Caki2 (cell line): Measurements from ENCODE around the gene PLAU. TPM values are rescaled to one million over a fixed set of nuclear protein-coding genes. Genes with fewer than 3 reads are reported as not detected.
"Not testable (repeated sequence)": the region's sequence is repeated elsewhere in the genome, so short reads cannot be mapped to it uniquely, and the experiment has no call there.

Experiments
- DNase-seq: peaks from one replicate; pipeline ENCODE4 v3.0.0-alpha.2; 2015; ENCODE audit warnings: low read depth
- in situ Hi-C: cut with HindIII; loops from 2 replicates; pipeline ENCODE4 v1.10.0; 2016; ENCODE audit warnings: low sequenced_read_pairs, low pct_unique_long_range_greater_than_20kb, mixed read lengths
- total RNA-seq: library from RNA; depleted of rRNA; stranded (reverse); fragments of >200 nt; shearing (Covaris generic); gene quantifications from 2 replicates; pipeline ENCODE4 v1.2.3, GENCODE V29; 2014; ENCODE audit warnings: low replicate concordance

Gene PLAU
- total RNA-seq, 1 experiment from 2014 or later: 31.4 TPM

DNA sequence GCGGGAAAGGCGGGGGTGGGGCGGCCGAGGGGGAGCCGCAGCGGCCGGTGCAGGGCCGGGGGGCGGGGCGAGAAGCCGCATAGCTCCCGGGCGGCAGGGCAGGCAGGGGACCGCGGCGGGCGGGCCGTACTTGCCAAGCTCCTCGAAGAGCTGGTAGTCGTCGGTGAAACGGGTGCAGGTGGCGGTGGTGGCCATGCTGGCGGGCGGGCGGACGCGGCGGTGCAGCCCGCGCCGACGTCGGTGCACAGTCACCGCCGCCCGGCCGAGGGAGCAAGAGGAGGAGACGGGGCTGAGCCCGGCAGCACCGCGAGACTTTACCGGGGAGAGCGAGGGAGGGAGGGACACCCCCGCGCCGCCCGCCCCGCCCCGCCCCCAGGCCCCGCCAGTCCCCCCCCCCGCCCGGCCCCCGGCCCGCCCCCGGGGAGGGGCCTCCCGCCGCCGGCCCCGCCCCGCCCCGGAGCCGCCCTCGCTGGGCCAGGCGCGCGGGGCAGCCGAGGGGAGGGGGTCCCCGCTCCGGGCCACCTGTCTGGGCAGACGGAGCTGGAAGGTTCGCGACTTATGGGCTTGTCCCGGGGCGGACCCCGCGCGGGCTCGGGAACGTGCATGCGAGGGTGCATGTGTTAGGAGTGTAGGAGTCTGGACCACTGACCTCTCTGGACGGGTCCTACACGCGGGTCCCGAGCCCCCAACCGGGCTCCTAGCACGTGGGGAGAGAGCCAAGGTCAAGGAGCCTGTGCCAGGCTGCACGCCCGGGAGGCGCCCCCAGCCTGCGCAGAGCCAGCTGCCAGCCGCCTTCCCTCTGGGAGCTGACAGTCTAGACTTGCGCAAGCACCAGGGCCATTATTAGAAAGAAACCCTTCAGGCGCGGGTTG is 36.4 kb upstream of the PLAU start, which contains the start of gene CAMK2G:
Gene CAMK2G, minus strand, starts transcription at position 289 of the 872 bp plus-strand sequence. Its CDS starts 94 bp downstream, at position 195.
- in situ Hi-C loops: no loop called here
- DNase-seq: peak; percentile 77

DNA sequence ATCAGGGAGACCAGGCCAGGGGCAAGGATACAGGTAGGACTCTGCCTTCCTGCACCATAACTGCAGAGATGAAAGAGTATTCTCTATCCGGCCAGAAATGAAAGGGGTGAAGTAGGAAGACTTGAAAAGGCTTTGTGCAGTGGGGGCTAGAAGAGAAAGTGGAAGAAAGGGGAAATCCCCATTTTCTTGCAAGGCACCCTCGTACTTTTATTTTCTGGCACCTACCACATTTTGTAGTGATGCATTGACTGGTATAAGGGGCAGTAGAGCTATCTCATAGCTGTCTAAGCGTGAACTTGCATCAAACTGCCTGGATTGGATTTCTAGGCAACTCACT is 35.8 kb upstream of the PLAU start:
- DNase-seq: no peak
- in situ Hi-C loops: no loop called here

DNA sequence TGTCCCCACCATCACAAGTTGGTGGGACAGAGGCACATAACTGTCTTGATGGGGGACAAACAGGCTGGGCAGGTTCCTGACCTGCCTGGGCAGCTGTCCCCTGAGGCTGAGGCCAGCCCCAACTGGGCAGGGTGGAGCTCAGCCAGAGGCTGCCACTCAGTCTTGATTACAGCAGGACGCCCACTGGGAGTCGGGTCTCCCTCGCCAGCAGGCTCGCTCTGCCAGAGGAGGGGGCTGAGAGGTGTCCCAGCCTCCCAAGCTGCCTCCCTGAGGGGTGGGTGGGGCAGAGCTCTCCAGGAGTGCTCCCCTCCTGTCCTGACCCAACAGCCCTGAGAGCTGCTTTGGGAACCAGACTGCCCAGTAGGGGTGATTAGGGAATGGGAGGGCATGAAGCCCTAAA is 34.8 kb upstream of the PLAU start:
- no peak for DNase-seq
- in situ Hi-C loops: no loop called here

DNA sequence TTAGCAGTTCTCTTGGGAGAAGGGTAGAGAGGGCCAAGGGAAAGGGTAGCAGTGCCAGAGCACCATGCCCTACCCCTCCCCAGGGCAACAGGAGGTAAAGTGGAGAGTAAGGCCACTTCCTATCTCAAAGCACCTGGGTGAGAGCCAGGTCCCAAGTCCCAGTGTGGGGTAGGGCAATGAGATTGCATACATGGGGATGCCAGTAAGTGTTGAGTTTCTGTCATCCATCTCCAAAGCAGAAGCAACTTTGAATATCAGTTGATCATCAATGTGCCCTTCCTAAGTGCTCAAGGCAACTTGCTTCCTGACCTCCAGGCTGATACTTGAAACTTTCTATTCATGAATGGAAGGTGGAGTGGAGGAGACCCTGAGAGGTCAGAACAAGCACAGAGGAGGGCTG is 34.4 kb upstream of the PLAU start:
- no peak for DNase-seq
- in situ Hi-C loops: no loop called here

DNA sequence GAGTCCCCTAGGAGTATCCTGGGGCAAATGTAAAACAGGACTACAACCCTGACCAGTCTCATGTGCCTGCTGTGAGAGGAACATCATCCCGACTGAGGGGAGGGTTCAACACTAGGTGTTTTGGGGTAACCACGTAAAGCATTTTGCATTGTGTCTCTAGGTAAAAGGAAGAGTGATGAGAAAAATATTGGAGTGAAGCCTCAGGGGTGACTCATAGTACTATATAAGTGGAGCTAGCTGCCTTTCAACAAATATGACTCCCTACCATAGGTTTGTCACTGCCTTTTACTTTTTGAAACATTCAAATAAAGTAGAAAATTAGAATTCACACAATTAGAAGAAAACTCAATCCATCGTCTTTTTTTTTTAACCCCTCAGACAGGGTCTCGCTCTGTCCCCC is 34.0 kb upstream of the PLAU start:
- in situ Hi-C loops: no loop called here
- DNase-seq: no peak

DNA sequence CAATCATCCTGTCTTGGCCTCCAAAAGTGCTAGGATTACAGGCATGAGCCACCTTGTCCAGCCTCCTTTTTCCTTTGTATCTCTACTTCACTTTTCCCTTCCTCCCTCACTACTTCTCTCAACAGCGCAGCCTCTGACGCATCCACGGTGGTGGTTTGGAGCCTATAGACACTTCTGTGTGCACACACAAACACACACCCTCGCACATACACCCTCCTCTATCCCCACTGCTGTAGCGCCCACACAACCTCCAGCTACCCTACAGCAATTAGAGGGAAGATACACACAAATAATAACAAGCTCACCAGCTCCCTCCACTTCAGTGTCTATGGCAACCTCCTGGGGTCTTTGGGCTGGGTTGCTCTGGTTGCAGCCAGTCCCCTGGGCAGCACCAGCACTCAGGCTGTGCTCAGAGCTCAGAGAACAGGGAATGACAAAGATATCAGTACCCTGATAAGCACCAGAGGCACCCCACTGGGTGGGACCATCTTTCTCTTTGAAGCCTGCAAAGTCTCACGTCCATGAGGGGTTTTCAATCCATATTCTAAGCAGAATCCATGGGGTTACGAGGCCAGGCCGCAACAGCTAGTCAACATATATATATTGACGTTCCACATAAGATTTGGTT is 33.3 kb upstream of the PLAU start:
- in situ Hi-C loops: no loop called here
- DNase-seq: no peak

DNA sequence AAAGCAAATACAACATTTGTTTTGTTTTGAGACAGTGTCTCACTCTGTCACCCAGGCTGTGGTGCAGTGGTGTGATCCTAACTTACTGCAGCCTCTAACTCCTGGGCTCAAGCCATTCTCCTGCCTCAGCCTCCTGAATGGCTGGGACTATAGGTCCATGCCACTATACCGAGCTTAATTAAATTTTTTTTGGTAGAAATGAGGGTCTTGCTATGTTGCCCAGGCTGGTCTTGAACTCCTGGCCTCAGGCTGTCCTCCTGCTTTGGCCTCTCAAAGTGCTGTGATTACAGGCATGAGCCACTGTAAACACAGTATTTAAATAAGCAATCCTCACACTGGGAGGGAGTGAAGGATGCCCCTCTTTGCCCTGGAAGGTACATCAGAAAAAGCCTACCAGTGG is 32.6 kb upstream of the PLAU start:
- no peak for DNase-seq
- in situ Hi-C loops: no loop called here

DNA sequence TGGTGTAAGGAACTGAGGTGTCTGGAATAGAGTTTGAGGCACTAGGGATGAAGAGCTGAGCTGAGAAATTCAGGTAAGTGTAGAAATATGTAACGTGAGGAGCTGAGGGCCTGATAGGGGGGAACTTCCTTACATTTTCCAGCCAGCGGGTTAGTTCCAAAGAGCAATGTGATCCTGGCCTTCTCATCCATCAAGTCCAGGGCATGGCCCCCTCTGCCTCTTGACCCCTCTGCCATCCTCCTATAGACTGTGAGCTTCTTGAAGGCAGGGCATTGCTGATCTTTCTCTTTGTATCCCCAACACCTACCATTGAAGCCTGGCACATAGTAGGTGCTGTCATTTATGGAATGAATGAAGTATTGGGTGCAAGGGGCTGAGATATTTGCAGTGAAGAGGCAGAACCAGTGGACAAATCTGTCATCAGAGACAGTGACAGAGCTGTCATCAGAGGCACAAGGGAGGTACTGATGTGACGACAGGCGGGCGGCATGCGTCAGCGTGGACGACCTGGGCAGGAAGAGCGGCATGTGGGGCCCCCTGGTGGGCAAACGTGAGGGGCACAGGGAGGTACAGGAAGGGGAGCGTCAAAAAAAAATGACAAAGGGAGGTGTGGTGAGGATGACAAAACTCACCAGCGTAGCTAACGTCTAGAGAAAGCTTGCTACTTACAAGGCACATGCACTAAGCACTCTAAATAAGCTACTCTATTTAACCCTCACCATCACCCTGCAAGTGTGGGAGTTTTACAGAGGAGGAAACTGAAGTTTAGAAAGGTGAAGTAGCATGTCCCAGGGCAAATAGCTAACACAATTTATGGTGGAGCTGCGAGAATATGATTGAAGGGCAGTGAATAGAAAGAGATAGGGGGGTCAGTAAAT is 31.4 kb upstream of the PLAU start:
- in situ Hi-C loops: no loop called here
- DNase-seq: peak; percentile 82

DNA sequence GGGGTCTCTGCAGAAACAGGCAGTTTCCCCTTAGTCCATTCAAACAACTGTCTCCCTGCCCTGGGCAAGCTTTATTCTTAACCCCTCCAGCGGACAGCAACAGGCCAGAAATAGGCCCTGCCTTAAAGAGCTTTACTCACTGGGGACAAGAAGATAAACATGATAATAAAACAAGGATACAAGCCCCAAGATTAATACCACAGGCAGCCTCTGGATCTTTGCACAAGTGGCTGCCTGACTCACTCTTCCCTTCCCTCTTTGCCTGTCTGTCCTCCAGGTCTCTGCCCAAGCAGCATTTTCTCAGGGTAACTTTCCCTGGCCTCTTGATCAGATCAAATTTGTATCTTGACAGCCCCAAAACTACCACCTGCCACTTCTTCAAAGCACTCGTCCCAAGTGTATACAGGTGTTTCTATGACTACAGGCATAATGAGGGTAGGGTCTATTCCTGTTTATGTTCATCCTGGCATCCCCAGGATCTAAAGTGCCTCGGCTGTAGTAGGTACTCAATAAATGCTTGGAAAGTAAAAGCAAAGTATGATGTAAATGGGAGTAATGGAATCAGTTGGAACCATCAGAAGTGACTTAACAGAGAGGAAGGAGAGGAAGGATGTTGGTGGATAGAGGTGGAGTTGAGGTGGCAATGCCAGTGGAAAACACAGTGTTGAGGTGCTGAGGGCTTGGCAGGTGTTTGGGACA is 29.6 kb upstream of the PLAU start:
- no peak for DNase-seq
- in situ Hi-C loops: no loop called here

DNA sequence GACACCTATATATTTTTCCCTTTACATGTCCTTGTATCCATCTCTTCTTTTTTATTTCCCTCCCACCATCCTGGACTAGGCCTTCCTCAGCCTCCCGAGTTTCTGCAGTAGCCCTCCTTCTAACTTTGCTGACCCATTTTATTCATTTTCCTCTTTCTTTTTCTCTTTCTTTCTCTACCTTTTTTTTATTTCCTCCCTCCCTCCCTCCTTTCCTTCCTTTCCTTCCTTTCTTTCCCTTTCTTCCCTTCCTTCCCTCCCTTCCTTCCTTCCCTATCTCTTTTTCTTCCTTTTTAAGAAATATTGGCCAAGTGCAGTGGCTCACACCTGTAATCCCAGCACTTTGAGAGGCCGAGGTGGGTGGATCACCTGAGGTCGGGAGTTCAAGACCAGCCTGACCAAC is 26.9 kb upstream of the PLAU start:
- no peak for DNase-seq
- in situ Hi-C loops: no loop called here

DNA sequence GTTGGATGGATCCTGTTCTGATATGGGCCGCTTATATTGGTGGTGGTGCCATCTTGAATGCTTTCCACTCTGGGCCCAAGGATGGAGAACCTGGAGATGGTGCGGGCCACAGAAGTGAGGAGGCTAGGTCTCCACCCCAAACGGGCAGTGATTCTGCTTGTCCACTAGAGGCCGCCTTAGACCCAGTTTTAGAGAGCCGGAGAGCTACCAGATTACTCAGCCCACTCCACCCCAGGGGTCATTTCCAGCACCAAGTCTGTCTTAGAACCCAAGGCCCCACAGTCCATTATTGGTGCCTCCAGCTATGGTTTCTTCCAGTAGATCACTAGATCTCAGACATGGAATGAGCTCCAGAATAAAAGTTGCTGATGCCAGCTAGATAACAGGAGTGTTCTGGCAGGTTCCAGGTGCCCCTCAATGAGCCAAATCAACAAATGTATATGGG is 24.8 kb upstream of the PLAU start:
- in situ Hi-C loops: no loop called here
- DNase-seq: peak; percentile 64

DNA sequence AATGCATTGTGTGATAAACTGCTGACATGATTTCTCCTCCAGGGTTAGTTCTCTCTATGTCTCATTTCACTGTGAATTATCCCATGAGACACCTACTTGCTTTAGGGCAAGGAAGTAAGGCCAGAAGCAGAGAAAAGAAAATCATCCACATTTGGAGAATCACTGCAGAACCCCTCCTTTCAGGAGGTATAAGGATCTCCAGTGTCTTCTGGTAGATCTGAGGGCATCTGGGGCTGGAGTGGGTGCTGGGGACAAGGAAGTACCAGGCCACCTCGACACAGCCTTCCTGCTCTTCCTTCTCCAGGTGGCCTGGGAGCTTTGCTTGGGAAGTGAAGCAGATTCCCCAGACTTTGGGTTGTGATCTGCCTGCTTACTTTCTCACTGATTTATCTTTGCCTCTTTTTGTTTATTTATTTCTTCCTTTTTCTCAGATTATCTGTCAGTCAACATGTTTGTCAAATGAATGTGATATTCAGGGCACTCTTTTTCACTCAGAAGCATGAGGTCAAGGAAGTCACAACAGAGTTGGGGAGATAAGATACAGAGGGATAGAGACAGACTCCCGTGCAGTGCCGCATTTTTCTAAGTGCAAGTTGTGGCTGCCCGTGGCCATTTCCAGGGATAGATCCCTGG is 24.2 kb upstream of the PLAU start:
- DNase-seq: peak; percentile 53
- in situ Hi-C loops: no loop called here

DNA sequence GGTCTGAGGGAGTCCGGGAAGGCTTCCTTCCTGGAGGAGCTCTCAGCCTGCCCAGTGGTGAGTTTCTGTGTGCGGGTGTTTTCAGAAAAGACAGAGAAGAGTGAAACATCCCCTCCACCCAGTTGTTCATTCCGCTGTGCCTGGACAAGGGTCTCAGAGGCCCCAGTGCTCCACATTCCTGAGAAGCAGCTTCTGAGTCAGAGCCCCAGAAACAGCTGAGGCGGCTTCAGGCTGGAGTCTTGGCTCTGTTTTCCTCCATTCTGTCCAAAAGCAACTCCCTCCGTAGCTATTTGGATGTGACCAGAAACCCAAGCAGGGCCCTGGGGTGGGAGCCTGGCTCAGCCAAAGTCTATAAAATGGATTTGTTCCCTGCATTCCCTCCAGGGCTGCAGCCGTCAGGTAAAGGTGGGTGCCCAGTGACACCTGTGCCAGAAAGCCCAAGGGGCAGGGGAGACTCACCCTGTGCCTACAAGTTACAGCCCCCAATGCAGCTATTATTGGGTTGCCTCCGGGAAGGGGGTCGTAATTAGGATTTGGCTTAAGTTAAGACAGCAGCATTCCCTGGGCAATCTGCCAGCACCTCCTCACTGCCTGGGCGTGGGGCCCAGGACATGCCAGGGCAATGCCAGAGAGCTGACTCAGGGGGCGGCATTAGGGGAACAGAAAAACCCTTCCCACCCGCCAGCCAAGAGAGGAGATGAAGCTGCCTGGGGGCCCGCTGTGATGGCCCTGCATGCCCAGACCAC is 23.5 kb upstream of the PLAU start:
- peak; percentile 67 for DNase-seq
- in situ Hi-C loops: no loop called here

DNA sequence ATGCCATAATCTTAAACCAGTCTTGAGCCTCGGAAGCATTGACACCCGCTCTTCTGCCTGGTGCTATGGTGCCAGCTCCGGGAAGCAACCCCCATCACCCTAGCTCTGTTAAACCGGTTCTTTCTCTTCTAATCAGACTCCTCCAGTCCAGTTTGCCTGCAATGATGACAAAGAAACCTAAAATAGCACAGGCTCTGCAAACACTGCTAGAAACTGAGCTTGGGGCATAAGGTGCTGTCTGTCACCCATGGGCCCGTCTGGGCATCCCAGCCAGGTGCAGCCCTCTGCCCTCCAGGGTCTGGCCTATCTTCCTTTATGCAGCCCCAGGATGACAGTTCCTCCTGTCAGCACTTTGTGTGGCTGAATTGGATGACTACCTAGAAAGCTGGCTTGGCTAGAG is 22.4 kb upstream of the PLAU start:
- in situ Hi-C loops: no loop called here
- DNase-seq: no peak

DNA sequence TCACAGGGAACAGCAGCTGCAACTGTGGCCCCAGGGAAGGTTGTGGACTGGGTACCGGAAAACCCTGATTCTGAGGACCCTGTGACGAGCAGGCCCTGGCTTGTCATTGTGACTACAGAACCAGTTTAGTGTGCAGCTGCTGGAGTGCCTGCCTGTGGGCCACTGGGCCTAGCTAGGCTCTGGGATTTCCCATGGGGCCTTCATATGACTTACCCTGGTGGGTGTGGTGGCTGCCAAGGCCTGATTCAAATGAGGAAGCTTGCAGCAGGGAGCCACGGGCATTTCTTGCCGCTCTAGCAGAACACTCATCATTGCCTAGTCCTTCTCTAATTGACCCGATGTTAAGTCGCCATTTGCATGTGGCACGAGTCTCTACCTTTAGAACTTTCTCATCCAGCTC is 21.9 kb upstream of the PLAU start:
- in situ Hi-C loops: no loop called here
- peak; percentile 41 for DNase-seq

DNA sequence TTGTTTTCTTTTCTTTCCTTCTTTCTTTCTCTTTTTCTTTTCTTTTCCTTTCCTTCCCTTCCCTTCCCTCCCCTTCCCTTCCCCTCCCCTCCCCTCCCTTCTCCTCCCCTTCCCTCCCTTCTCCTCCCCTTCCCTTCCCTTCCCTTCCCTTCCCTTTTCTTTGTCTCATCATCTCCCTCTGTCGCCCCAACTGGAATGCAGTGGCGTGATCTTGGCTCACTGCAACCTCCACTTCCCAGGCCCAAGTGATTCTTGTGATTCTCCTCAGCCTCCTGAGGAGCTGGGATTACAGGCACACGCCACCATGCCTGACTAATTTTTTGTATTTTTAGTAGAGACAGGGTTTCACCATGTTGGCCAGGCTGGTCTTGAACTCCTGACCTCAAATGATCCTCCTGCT is 21.5 kb upstream of the PLAU start:
- in situ Hi-C loops, DNase-seq: not testable (repeated sequence)

DNA sequence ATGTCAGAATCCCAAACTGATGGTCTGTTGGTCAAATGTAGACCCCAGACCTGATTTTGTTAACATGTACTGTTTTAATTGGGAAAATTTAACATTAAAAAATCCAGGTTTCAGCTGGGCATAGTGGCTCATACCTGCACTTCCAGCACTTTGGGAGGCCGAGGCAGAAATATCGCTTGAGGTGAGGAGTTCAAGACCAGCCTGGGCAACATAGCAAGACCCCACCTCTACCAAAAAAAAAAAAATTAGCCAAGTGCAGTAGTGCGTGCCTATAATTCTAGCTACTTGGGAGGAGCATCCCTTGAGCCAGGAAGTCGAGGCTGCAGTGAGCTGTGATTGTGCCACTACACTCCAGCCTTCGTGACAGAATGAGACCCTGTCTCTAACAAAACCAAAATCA is 20.7 kb upstream of the PLAU start:
- no peak for DNase-seq
- in situ Hi-C loops: no loop called here
